GM21786 (cell line): ENCODE measurements around the gene RIPOR3.
"Not testable (repeated sequence)": the region's sequence is repeated elsewhere in the genome, so short reads cannot be mapped to it uniquely, and the experiment has no call there.

Source experiments
- ATAC-seq: cut with Tn5 transposase; IDR thresholded peaks from one replicate; pipeline ENCODE4 v1.9.1; 2021; ENCODE audit not compliant: unreplicated experiment

RIPOR3 gene

DNA sequence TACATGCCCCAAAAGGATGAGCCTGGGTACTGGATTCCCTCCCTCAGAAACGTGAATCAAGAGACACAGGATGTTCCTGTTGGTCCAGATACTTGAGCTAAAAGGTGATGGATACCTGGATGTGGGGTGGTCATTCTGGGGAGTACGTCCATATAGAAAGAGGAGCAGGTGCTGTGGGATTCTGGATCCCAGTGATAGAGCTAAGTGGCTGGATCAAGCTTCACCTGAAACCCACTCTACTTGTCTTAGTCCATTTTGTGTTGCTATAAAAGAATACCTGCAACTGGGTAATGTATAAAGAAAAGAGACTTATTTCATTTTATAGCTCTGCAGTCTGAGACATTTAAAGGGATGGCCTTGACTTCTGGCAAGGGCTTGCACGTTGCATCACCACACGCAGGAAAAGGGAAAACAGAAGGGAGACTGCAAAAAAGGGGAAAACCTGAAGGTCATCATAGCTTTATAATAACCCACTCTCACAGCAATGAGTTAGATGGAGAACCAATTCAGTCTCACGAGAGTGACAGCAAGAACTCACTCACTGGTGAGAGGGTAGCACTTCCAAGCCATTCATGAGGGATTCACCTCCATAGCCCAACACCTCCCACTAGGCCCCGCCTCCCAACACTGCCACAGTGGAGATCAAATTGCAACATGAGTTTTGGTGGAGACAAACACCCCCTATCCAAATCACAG lies 31.2 kb downstream of the RIPOR3 start:
- no peak for ATAC-seq

DNA sequence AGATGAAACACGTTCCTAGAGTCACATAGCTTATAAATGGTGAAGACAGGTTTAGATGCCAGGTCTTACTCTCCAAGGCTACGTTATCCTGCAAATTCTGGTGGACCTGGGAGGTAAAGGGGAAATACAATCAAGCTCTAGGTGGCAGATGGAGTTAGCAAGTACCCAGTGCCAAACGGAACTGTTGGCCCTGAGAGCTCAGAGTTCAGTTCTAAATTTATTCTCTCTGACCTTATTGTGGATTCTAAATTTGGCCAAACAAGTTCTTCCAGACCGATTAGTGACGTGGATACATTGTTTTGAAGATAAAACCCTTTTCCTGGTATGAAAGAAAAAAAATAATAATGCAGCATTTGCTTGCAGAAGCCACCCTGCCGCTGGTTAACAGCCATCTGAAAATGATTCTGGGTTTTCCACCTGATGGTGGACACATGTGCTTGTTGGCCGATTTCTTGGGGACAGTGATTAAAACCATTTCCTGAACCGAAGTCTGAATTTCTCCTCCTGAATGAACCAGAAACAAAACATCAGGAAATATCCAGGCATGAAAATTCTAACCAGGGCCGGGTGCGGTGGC lies 32.5 kb downstream of the RIPOR3 start:
- ATAC-seq, result no peak

DNA sequence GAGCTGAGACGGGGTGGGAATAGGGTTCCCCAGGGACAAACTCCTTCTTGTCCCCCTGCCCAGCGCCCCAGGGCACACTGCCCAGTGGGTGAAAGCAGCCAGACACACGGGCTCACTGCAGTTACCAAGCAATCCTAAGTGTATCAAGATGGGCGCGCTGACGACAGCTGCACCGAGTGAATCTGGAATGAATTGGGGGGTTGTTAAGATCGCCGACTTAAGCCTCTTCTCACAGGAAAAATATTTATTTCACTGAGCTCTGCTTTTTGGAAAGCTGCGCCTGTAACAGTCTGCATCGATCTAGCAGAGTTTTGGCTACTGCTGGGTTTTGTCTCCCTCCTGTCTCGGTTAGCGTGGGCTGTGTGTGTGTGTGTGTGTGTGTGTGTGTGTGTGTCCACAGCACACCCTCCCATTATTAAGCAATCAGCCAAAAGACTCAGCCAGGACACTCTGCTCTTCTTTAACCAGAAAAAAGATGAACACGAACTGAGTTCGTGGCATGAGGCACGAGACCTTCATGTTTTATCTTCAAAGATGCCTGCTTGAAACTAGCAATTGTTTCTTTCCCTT lies 35.9 kb downstream of the RIPOR3 start:
- ATAC-seq, result no peak

DNA sequence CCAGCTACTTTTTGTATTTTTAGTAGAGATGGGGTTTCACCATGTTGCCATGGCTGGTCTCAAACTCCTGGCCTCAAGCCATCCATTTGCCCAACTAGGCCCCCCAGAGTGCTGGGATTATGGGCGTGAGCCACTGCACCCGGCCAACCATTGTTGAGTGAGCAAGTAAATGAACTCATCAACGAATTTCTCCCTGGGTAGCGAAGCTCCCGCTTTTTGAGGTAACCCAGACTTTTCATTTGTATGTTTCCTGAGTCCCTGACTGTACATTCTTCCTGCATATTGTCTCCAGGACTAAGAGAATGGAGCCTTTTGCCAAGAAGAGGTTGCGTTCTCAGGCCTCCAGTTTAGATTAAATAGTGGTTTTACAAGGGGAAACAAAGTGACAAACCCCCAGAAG lies 36.4 kb downstream of the RIPOR3 start:
- ATAC-seq, result no peak

DNA sequence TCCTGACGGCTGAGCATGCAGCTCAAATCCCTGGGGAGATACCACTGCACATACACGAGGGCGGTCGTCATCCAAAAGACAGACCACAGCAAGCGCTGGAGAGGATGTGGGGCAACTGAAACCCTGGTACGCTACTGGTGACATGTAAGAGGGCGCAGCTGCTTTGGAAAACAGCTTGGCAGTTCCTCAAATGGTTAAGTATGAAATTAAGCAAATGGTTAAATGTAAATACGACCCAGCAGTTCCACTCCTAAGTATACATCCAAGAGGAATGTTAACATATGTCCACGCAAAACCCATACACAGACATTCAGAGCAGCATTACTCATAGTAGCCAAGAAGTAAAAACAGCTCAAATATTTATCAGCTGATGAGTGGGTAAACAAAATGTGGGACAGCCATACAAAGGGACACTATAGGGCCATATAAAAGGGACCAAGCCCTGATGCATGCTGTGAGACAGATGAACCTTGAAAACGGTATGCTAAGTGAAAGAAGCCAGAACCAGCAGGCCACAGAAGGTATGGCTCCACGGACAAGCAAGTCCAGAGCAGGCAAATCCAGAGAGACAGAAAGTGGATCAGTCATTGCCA lies 38.5 kb downstream of the RIPOR3 start:
- no peak for ATAC-seq

DNA sequence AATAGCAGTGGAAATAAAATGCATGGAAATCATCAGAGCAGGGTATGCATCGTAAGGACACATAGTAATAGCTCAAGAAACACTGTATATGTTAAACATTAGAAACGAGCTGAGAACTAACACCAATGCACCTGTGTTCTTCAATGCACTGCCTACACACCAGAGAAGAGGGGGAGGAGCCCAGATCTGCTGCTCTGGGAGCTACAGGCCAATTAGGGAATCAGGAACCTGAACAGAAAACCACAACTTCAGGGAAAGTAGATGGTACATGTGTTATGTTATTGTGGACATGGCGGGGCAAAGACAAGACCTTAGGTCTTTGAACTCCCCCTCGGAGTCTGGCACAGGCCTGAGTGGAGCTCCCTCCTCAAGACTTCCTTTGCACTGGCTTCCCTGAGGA lies 39.7 kb downstream of the RIPOR3 start:
- no peak for ATAC-seq

DNA sequence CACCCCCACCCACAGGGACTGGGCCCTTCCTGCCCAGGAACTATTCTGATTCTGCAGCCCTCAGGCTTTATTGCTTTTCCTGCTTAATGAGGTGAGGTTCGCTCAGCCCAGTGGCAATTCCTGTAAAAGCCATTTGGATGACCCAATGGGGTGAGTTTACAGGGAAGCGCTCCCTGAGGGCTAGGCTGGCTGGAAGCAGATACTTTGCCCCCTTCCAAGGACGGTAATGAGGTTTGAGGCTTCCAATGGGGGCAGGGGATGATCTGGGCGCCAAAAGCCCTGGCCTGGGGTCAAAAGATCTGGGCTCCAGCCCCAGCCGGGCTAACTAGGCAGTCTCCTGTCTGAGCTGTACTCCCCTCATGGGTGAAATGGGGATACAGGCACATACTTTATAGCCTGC lies 41.8 kb downstream of the RIPOR3 start:
- no peak for ATAC-seq

DNA sequence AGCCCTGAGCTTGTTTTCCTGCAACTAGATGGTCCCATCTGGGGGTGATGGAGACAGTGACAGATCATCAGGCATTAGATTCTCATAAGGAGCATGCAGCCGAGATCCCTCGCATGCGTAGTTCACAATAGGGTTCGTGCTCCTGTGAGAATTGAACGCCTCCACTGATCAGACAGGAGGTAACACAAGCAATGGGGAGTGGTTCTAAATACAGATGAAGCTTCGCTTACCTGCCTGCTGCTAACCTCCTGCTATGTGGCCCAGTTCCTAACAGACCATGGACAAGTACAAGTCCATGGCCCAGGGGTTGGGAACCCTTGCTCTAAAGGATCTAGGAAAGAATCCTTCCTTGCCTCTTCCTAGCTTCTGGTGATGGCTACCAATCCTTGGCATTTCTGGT lies 42.7 kb downstream of the RIPOR3 start:
- no peak for ATAC-seq

DNA sequence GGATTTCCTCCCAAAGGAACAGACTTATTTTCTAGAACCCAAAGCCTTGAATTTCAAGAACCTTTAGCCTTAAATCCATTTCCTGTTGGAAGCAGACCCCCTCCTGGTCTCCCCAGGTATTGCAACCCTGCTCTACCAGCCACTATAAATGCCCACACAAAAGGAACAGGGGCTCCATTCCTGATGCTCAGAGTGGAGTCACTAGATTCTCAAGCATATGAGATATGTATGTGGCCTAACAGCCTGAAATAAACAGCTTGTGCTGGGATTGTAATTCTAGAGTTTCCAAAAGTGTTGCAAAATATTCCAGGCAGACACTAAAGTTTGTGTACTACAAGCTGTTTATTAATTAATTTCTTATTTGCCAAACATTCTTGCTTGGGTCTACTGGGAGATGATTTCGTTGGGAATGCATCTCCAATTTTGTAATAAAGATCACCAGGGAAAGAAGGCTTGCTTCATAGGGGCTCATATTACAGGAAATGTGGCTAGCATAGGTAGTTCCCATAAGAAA lies 44.8 kb downstream of the RIPOR3 start:
- no peak for ATAC-seq

DNA sequence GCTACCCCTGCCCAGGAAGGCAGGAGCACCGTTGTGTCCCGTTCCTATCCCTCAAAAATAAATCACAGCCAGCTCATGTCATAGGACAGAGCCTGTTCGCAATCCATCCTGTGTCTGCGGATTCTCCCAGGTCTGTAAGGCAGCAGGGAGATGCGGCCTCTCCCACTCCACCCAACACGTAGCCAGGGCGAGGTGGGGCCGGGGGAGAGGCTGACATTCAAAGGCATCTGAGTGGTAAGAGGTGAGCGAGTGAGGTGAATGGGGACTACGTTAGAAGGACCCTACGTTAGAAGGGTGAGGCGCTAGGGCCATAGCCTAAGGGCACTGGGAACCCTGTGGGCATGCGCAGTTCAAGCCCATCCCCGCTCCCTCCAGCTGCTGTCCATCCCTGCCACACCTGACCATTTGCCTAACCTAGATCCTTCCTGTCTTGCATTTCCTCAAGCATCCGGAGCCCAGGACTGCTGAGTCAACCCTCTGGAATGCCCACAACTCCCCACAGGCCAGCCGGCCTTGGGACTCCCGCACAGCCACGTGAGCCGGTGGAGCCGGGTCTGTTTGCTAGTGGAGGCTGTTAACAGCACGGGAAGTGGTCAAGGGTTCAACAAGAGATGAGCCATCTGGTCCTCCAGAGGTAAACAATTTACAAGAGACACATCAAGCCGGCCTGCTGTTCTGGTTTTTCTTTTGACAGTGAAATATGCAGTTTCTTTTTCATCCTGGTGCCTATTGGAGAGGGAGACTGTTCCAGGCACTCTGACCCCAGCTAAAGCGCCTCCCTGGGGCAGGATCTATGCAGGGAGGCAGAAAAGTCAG lies 45.9 kb downstream of the RIPOR3 start:
- no peak for ATAC-seq

DNA sequence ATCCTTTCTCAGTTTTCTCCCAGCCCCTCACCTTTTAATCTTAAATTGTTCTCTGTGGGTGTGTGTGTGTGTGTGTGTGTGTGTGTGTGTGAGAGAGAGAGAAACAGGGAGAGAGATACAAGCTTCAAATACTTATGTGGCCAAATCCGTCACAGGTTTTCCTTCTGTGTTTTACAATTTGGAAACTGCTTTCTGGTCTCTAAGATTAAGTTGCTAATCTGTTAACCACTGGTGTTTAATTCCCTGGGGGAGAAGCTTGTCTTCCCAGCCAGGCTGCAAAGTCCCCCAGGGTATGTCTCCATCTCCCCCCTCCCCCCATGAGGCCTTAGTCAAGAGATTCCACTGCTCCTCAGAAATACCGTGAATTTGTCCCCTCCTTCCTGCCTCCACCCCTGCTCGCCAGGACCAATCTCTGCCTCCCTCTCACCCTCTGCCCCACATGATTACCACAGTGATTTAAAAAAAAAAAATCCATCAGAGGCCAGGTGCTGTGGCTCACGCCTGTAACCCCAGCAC lies 49.0 kb downstream of the RIPOR3 start:
- ATAC-seq, result no peak

DNA sequence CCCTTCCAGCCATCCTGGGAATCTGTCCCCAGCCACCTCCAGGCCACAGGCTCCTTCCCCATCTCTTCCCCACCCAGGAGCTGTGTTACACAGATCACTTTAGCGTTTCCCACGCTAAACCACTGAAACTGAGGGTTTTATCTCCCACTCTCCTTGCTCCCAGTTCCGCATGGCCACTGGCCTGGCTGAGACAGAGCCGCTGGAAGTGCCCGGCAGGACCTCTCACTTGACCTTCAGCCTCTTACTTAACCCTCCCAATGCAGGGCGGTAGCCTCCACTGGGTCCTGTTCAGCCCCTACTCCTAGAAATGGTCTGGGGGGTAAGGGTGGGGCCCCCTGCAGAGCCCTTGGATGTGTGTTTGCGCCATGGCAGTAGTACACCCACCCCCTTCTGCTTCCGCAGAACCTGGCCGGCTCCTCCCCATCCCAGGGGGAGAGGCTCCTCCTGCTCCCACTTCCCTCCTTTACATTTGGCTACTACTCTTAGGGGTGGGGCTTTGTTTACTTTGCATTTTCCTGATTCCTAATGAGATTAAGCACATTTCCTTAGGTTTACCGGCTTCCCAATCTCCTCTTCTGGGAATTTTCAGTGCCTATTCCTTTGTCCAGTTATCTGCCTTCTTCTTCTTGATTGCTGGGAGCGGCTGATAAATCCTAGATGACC lies 49.6 kb downstream of the RIPOR3 start:
- ATAC-seq, result not testable (repeated sequence)

DNA sequence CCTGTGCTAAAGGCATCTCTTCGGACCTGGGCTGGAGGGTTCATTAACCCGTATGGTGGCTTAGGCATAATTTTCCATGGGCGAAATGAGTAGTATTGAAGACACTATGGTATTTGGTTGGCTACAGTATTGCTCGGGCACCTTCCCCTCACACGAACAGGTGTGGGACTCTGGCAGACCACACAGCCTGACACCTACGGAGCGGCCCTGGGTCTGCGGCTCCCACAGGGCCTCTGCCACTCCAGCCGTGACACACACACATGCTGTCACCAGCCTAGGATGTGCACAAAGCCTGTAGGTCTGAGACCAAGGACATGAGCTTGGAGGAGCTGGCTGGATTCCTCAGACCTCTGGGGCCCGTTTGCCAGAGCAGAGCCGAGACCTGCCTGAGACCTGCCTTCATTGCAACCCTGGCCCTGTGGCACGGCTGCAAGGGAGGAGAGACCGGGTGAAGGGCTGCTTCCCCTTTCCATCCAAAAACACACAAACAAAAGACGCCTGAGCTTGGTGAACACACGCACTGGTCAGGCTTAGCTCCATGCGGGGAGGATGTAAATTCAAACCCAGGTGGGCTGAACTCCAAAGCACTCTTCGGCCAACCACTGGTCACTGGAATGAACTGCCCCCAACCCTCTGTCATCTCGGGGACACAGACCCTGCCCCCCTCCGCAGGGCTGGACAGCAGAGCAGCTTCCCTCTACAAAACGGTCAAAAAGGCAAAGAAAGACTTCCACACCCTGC lies 51.2 kb downstream of the RIPOR3 start:
- not testable (repeated sequence) for ATAC-seq

DNA sequence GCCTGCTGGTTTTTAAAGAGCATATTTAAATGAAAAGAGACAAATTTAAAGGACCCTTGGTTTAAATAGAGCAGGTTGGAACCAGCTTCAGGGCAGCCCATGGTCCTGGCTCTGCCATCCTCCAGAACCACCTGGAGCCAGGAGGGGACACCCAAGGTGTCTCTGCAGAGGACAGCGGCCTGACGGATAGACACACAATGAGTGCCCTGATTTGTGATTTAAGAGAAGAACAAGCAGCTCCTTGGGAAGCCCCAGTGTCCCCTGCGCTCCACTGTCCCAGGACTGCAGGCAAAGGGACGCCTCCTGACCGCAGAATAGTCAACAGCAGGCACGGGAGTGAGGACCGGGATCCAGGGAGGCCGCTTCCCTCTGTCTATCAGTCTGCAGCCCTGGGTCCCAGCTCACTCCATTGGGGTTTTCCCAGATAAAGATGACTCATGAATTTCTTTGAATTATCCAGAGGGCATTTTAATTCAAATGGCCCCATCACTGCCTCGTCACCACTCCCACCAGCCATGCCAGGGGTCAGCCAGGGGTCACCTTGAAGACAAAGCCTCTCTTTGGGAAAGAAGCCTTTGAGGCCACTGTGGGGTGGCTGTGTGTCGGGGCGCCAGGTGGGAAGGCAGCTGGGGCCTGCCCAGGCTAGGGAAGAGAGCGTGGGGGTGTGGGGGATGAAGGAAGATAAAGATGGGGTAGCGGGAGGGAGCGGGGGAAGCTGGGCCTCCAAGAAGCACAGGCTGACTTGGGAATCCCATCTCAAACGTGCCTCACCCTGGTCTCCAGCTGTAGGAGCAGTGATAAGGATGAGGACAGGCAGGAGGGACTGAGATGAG lies 53.1 kb downstream of the RIPOR3 start:
- ATAC-seq, result not testable (repeated sequence)

DNA sequence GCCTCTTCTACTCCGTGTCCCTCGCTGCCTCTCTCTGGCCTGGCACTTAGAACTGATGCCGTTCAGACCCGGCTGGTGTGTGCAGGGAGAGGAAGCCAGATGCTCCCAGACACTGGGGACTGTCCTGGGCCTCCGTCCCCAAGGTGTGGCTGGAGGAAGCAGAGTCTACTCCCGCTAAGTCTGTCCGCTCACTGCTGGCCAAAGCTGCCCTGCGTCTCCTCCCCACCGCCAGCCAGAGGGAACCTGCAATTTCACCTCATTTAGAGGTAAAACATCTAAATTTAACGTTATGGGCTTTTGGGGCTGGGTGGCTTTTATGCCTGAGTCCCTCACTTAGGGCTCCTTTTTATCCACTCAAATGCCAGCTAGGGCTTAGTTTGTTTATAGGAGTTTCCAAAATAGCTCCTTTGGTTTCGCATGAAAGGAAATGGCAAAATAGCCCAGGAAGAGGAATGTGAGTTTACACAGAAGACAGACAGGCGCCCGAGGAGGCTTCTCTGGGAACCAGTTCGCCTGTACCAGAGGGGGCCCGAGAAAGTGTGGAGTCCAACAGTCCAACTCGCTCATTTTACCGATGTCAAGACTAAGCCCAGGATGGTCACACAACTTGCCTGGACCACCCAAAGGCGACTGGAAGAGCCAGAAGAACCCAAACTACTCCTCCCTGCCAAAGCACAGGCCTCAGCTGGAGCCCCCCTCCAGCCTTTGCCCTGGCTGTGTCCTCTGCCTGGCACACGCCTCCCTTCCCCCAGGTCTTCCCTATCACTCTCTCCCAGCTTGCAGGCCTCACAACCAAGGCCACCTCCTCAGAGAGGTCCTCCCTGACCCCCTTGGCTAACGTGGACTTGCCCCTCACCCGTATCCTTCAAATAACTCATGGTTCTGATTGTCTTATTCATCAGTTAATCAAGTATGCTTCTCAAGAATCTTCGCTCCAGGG lies 54.5 kb downstream of the RIPOR3 start:
- ATAC-seq, result no peak

DNA sequence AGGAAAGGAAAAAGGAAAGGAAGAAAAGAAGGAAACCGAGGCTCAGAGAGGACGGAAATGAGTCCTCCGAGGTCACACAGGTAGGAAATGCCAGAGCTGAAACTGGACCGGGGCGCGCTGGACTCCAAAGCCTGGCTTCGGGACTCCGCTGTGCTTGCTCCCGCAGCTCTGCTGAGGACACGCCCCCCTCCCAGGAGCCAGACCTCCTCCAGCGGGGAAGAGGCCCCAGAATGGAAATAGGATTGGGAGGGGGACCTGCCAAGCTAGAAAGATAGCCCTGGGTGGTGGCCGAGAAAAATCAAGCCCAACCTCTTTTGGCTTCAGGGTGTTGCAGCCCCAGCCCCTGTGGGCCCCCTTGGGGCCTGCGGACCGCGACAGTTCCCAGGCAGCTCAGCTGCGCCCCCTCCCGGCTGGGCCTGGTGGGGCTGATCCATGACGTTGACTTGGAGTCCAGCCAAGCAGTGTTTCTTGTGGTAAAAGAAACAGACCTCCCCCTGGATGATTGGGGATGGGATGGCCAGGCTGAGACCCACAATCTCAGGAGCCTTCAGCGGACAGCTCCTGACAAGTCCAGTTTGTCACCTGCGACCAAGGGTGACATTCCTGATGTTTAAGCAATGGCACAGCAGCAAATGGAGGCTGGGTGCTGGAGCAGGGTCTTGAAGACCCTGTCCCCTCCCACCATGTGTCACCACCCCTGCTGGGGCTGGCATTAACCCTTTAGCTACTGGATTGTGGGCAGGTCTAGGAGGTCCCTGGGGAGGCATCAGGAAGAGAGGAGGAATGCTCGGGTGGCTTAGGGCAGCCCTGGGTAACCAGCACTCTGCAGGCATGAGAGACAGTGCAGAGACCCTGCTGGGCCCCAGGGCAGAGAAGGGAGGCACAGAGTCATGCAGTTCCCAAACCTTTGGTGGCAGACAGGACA lies 55.4 kb downstream of the RIPOR3 start:
- no peak for ATAC-seq
